ENCODE results near the gene ORM2. TPM values are rescaled to one million over a fixed set of nuclear protein-coding genes. Genes with fewer than 3 reads are reported as not detected.

The ORM2 gene
- total and polyA plus RNA-seq, 2 experiments from 2014 or later: 0.76 TPM

GRCh38 chr9:114335745-114336144 lies 6.1 kb downstream of the ORM2 start:
- H4K20me1 ChIP-seq (replicated peaks; ENCODE audit: insufficient read depth): no peaks in the 10 kb centered on the region
- H3K79me2 ChIP-seq (replicated peaks; ENCODE audit: insufficient read depth): no peaks in the 10 kb centered on the region
- H3K4me3 Mint-ChIP-seq: no peak overlapping the region
- H3F3A ChIP-seq (replicated peaks; ENCODE audit: low read depth): 0 out of 2 replicates have a peak, but pooled peaks cover 4% of the 10 kb centered on the region
- no peaks in the 10 kb centered on the region for H3K27me3 ChIP-seq (ENCODE audit: insufficient read depth)
- no peak overlapping the region for H3K27ac ChIP-seq (ENCODE audit: low read depth)
- H3K27me3 Mint-ChIP-seq (ENCODE audit: insufficient read depth, low read depth, poor library complexity): peaks cover 16% of the 10 kb centered on the region
- no peaks in the 10 kb centered on the region for H3K9me2 ChIP-seq (ENCODE audit: insufficient read depth)
- no peaks in the 10 kb centered on the region for H3K36me3 ChIP-seq (ENCODE audit: insufficient read depth)
- H3K4me3 ChIP-seq: no peak overlapping the region
- DNase-seq (ENCODE audit: low spot score) (no peak), ATAC-seq (no peak)
- H3K4me1 Mint-ChIP-seq: peaks cover 6% of the 10 kb centered on the region
- H3K36me3 Mint-ChIP-seq (ENCODE audit: low read depth): peaks cover 56% of the 10 kb centered on the region
- no peak overlapping the region for H3K27ac Mint-ChIP-seq
- TF ChIP-seq REST (IDR thresholded peaks at IDR 0.05; ENCODE audit: unreplicated experiment) (no peak), JUNB (IDR thresholded peaks at IDR 0.05; ENCODE audit: unreplicated experiment) (no peak), ZNF462 (CRISPR knock-in tag; IDR thresholded peaks at IDR 0.05) (no peak), ZNF331 (CRISPR knock-in tag; IDR thresholded peaks at IDR 0.05; ENCODE audit: low read depth) (no peak), POLR2AphosphoS5 (IDR thresholded peaks at IDR 0.05; ENCODE audit: low read depth) (no peak), CREB1 (CRISPR knock-in tag; IDR thresholded peaks at IDR 0.05; ENCODE audit: low read depth) (no peak), NANOG (IDR thresholded peaks at IDR 0.05; ENCODE audit: borderline replicate concordance) (no peak), STAT1 (IDR thresholded peaks at IDR 0.05; ENCODE audit: unreplicated experiment) (no peak)
- no peaks in the 10 kb centered on the region for H3K4me1 ChIP-seq (ENCODE audit: insufficient read depth)
- no peak overlapping the region for H2AFZ ChIP-seq
- H3K4me2 ChIP-seq: no peak overlapping the region
- 0 out of 3 replicates have a peak, but pooled peaks cover 6% of the 10 kb centered on the region for H3K9me3 Mint-ChIP-seq
